KMS-11 (cell line): Measurements from ENCODE around the gene TTC31.

Experiments
- H2AFZ ChIP-seq: fragments of 200-600 bp; sonication (generic); 2 replicates; pipeline ENCODE4 v1.6.1; 2016; ENCODE audit warnings: antibody characterized with exemption, mixed run types, low read depth
- H3K27ac ChIP-seq: fragments of 200-600 bp; sonication (generic); 2 replicates; pipeline ENCODE4 v1.6.1; 2016; ENCODE audit warnings: mild to moderate bottlenecking, mixed run types
- H3K27me3 ChIP-seq: fragments of 200-600 bp; sonication (generic); 2 replicates; pipeline ENCODE4 v1.6.1; 2017; ENCODE audit warnings: mild to moderate bottlenecking, low read depth, mixed run types, moderate library complexity; ENCODE audit not compliant: insufficient read depth
- H3K36me3 ChIP-seq: fragments of 200-600 bp; sonication (generic); 2 replicates; pipeline ENCODE4 v1.6.1; 2017; ENCODE audit warnings: mild to moderate bottlenecking, mixed run types; ENCODE audit not compliant: insufficient read depth
- H3K4me1 ChIP-seq: fragments of 200-600 bp; sonication (generic); 2 replicates; pipeline ENCODE4 v1.6.1; 2016; ENCODE audit warnings: mild to moderate bottlenecking, low read depth, mixed run types; ENCODE audit not compliant: poor library complexity, severe bottlenecking
- H3K4me2 ChIP-seq: fragments of 200-600 bp; sonication (generic); 2 replicates; pipeline ENCODE4 v1.7.0; 2016; ENCODE audit warnings: mild to moderate bottlenecking, mixed run types
- H3K4me3 ChIP-seq: fragments of 200-600 bp; sonication (generic); IDR thresholded peaks from 2 replicates; pipeline ENCODE4 v1.6.1; 2017; ENCODE audit warnings: low read depth, low read length, mixed read lengths; ENCODE audit not compliant: insufficient read depth
- H3K79me2 ChIP-seq: fragments of 200-600 bp; sonication (generic); 2 replicates; pipeline ENCODE4 v1.6.1; 2016; ENCODE audit warnings: low read depth, mixed run types; ENCODE audit not compliant: insufficient read depth
- H3K9ac ChIP-seq: fragments of 200-600 bp; sonication (generic); 2 replicates; pipeline ENCODE4 v1.6.1; 2016; ENCODE audit warnings: mild to moderate bottlenecking, mixed run types
- H4K20me1 ChIP-seq: fragments of 200-600 bp; sonication (generic); 2 replicates; pipeline ENCODE4 v1.6.1; 2016; ENCODE audit warnings: mild to moderate bottlenecking, mixed run types; ENCODE audit not compliant: insufficient read depth
- CTCF ChIP-seq: fragments of 200-600 bp; sonication (generic); conservative IDR thresholded peaks from 2 replicates; pipeline ENCODE4 v1.6.1; 2017; ENCODE audit warnings: low read depth, mild to moderate bottlenecking, antibody characterized with exemption, low read length, moderate library complexity, mixed read lengths

Gene TTC31

GRCh38 chr2:74495440-74495839 is 12.6 kb downstream of the TTC31 start:
- Histone ChIP-seq H3K79me2 (no peaks in the 10 kb centered on the region), H2AFZ (no peak overlapping the region), H3K4me2 (no peak overlapping the region), H4K20me1 (no peaks in the 10 kb centered on the region), H3K27ac (no peak overlapping the region), H3K27me3 (no peaks in the 10 kb centered on the region), H3K4me3 (no peak overlapping the region), H3K36me3 (no peaks in the 10 kb centered on the region), H3K4me1 (no peaks in the 10 kb centered on the region), H3K9ac (no peak overlapping the region)
- no peak for TF ChIP-seq CTCF

- no peaks in the 10 kb centered on the region for H4K20me1 ChIP-seq
- H3K4me2 ChIP-seq = no peak overlapping the region
- no peak for TF ChIP-seq CTCF
- H3K9ac ChIP-seq = no peak overlapping the region
- no peaks in the 10 kb centered on the region for H3K36me3 ChIP-seq
- no peaks in the 10 kb centered on the region for H3K79me2 ChIP-seq
- H3K27me3 ChIP-seq = peaks cover 3% of the 10 kb centered on the region; the same call in 1 of the 2 replicates
- H2AFZ ChIP-seq = no peak overlapping the region
- no peak overlapping the region for H3K27ac ChIP-seq
- H3K4me3 ChIP-seq = no peak overlapping the region
- peaks cover 5% of the 10 kb centered on the region for H3K4me1 ChIP-seq
These were observed 14.3 kb downstream of the TTC31 start for GRCh38 chr2:74496997-74497776.

GRCh38 chr2:74497777-74498499 is 15.1 kb downstream of the TTC31 start:
- Histone ChIP-seq H3K27me3 (peaks cover 10% of the 10 kb centered on the region; the same call in 1 of the 2 replicates), H3K79me2 (no peaks in the 10 kb centered on the region), H3K4me1 (peaks cover 10% of the 10 kb centered on the region), H3K36me3 (no peaks in the 10 kb centered on the region), H3K4me2 (no peak overlapping the region), H2AFZ (no peak overlapping the region), H4K20me1 (no peaks in the 10 kb centered on the region), H3K9ac (no peak overlapping the region), H3K27ac (no peak overlapping the region), H3K4me3 (no peak overlapping the region)
- TF ChIP-seq CTCF = no peak

- Histone ChIP-seq H3K27ac (no peak overlapping the region), H3K4me1 (peaks cover 10% of the 10 kb centered on the region), H3K4me2 (no peak overlapping the region), H3K4me3 (no peak overlapping the region), H3K79me2 (no peaks in the 10 kb centered on the region), H3K27me3 (peaks cover 12% of the 10 kb centered on the region; the same call in 1 of the 2 replicates), H3K9ac (no peak overlapping the region), H3K36me3 (no peaks in the 10 kb centered on the region), H2AFZ (no peak overlapping the region), H4K20me1 (no peaks in the 10 kb centered on the region)
- TF ChIP-seq CTCF = no peak
These were observed 15.8 kb downstream of the TTC31 start for GRCh38 chr2:74498500-74499266.
